ENCODE results near the gene CUBN. TPM values are rescaled to one million over a fixed set of nuclear protein-coding genes. Genes with fewer than 3 reads are reported as not detected.
"Not testable (repeated sequence)": the region's sequence is repeated elsewhere in the genome, so short reads cannot be mapped to it uniquely, and the experiment has no call there.

Gene CUBN
- total RNA-seq, 1 donor from 2014 or later, result 1.3 TPM

- Histone ChIP-seq H3K27me3 (no peaks in the 10 kb centered on the region), H3K4me3 (no peak overlapping the region), H3K27ac (no peak overlapping the region), H3K36me3 (no peaks in the 10 kb centered on the region), H3K9me3 (no peaks in the 10 kb centered on the region), H3K4me1 (no peaks in the 10 kb centered on the region)
- intact Hi-C loops (cut with DNase I), result no loop called here
- ATAC-seq (no peak), DNase-seq (no peak)
- TF ChIP-seq CTCF (IDR thresholded peaks at IDR 0.05), result no peak
Measured at GRCh38 chr10:17115683-17116082, 13.9 kb downstream of the CUBN start.

- H3K9me3 ChIP-seq; H3K4me3 ChIP-seq; intact Hi-C loops (cut with DNase I); H3K4me1 ChIP-seq; H3K27me3 ChIP-seq; ATAC-seq; DNase-seq; H3K36me3 ChIP-seq; H3K27ac ChIP-seq: not testable (repeated sequence)
Measured at GRCh38 chr10:17114878-17115444, 14.7 kb downstream of the CUBN start.

- H3K36me3 ChIP-seq, result no peaks in the 10 kb centered on the region
- H3K4me3 ChIP-seq, result no peak overlapping the region
- TF ChIP-seq CTCF (IDR thresholded peaks at IDR 0.05), result no peak
- H3K27me3 ChIP-seq, result no peaks in the 10 kb centered on the region
- no peak for DNase-seq
- H3K27ac ChIP-seq, result no peak overlapping the region
- intact Hi-C loops (cut with DNase I), result no loop called here
- H3K9me3 ChIP-seq, result no peaks in the 10 kb centered on the region
- H3K4me1 ChIP-seq, result no peaks in the 10 kb centered on the region
- ATAC-seq, result peak; percentile 36
Measured at GRCh38 chr10:17113889-17114540, 15.6 kb downstream of the CUBN start.

GRCh38 chr10:17113346-17113745 is 16.3 kb downstream of the CUBN start:
- no peaks in the 10 kb centered on the region for H3K27me3 ChIP-seq
- no peaks in the 10 kb centered on the region for H3K9me3 ChIP-seq
- no peak for DNase-seq
- intact Hi-C loops (cut with DNase I), result no loop called here
- TF ChIP-seq CTCF (IDR thresholded peaks at IDR 0.05), result no peak
- no peak for ATAC-seq
- no peaks in the 10 kb centered on the region for H3K4me1 ChIP-seq
- no peak overlapping the region for H3K27ac ChIP-seq
- no peak overlapping the region for H3K4me3 ChIP-seq
- no peaks in the 10 kb centered on the region for H3K36me3 ChIP-seq

- no peak for DNase-seq
- intact Hi-C loops (cut with DNase I), result no loop called here
- ATAC-seq, result no peak
Measured at GRCh38 chr10:17112566-17112965, 17.0 kb downstream of the CUBN start.

More at GRCh38 chr10:17112566-17112965, 17.0 kb downstream of the CUBN start:
- no peak overlapping the region for H3K4me3 ChIP-seq
- no peaks in the 10 kb centered on the region for H3K27me3 ChIP-seq
- H3K27ac ChIP-seq, result no peak overlapping the region
- TF ChIP-seq CTCF (IDR thresholded peaks at IDR 0.05), result no peak
- no peaks in the 10 kb centered on the region for H3K36me3 ChIP-seq
- H3K9me3 ChIP-seq, result no peaks in the 10 kb centered on the region
- no peaks in the 10 kb centered on the region for H3K4me1 ChIP-seq

Data from upper lobe of right lung (tissue), 1 donor.